Calu3 (cell line): ENCODE results near the gene MRPL4. TPM values are rescaled to one million over a fixed set of nuclear protein-coding genes. Genes with fewer than 3 reads are reported as not detected.
A peak's percentile ranks its signal among the peaks of the same experiment; 100 is the strongest.

ENCODE experiments used
- BruUV-seq: library from RNA; stranded (reverse); fragments of 400-500 nt; replicated peaks from 2 replicates; lab custom pipeline; 2021; lab: Mats Ljungman, UMichigan
- CTCF ChIA-PET: fragments of 300-600 bp; sonication (Branson Sonifier 250); formaldehyde crosslinking; loops from one replicate; lab custom pipeline; 2022; ENCODE audit warnings: antibody characterized with exemption; lab: Charles Lee
- DNase-seq: peaks from one replicate; pipeline ENCODE4 v3.0.0; 2022
- H3K27ac Mint-ChIP-seq: one replicate; pipeline ENCODE4 v1.8.0; 2022; ENCODE audit warnings: mixed read lengths; ENCODE audit not compliant: unreplicated experiment
- H3K27me3 Mint-ChIP-seq: one replicate; pipeline ENCODE4 v1.8.0; 2022; ENCODE audit warnings: mixed read lengths; ENCODE audit not compliant: unreplicated experiment
- H3K36me3 Mint-ChIP-seq: one replicate; pipeline ENCODE4 v1.8.0; 2022; ENCODE audit warnings: mild to moderate bottlenecking, moderate library complexity, mixed read lengths; ENCODE audit not compliant: insufficient read depth, unreplicated experiment
- H3K4me1 Mint-ChIP-seq: one replicate; pipeline ENCODE4 v1.8.0; 2022; ENCODE audit warnings: mild to moderate bottlenecking, low read depth, mixed read lengths; ENCODE audit not compliant: unreplicated experiment
- H3K4me3 Mint-ChIP-seq: one replicate; pipeline ENCODE4 v1.8.0; 2022; ENCODE audit warnings: mild to moderate bottlenecking, low read depth, moderate library complexity, mixed read lengths; ENCODE audit not compliant: unreplicated experiment
- H3K9me3 Mint-ChIP-seq: one replicate; pipeline ENCODE4 v1.8.0; 2022; ENCODE audit warnings: low read depth, mixed read lengths; ENCODE audit not compliant: unreplicated experiment
- CTCF ChIP-seq: fragments of 200-600 bp; IDR thresholded peaks from one replicate; pipeline ENCODE4 v1.8.0; 2022; ENCODE audit warnings: antibody characterized with exemption; ENCODE audit not compliant: unreplicated experiment
- intact Hi-C: fragments of 100-400 bp; cut with micrococcal nuclease; formaldehyde crosslinking; loops from one replicate; pipeline ENCODE4 v1.10.0; 2022; ENCODE audit not compliant: unreplicated experiment
- total RNA-seq: library from RNA; stranded (reverse); gene quantifications from 2 replicates; pipeline ENCODE4 v1.2.3, GENCODE V29; 2022

The MRPL4 gene
- total RNA-seq, 1 experiment from 2014 or later, result 60.4 TPM

DNA sequence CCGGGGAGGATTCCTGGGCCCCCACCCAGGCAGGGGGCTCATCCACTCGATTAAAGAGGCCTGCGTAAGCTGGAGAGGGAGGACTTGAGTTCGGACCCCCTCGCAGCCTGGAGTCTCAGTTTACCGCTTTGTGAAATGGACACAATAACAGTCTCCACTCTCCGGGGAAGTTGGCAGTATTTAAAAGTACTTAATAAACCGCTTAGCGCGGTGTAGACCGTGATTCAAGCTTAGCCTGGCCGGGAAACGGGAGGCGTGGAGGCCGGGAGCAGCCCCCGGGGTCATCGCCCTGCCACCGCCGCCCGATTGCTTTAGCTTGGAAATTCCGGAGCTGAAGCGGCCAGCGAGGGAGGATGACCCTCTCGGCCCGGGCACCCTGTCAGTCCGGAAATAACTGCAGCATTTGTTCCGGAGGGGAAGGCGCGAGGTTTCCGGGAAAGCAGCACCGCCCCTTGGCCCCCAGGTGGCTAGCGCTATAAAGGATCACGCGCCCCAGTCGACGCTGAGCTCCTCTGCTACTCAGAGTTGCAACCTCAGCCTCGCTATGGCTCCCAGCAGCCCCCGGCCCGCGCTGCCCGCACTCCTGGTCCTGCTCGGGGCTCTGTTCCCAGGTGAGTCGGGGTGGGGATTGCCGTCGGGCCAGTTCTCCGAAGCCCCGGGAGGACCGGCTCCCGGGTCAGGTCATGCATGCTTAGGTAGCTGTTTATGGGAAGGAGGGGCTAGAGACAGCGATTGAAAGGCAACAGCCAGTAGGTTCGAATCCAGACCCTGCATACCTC, 18.8 kb downstream of the MRPL4 start, which contains the start of gene ICAM1:
TSS of gene ICAM1 (plus strand) at position 505 of the 779 bp plus-strand sequence. CDS start at position 545, 40 bp downstream.
- CTCF ChIA-PET, result interaction anchor here (0.6 to 3.7 kb wide), 10 partner anchors 9 to 584 kb away, joined by 3 to 40 read pairs (median 4); partner anchors contain the start of gene ICAM4
- H3K27me3 Mint-ChIP-seq, result no peaks in the 10 kb centered on the region
- intact Hi-C loops, result no loop called here
- peak; percentile 78 for DNase-seq
- TSS peak; percentile 96 for BruUV-seq
- H3K27ac Mint-ChIP-seq, result peak within 1 kb of the TSS; percentile 42
- no peak for TF ChIP-seq CTCF
- H3K4me3 Mint-ChIP-seq, result peak within 1 kb of the TSS; percentile 71
- H3K4me1 Mint-ChIP-seq, result peaks cover 23% of the 10 kb centered on the region
- no peaks in the 10 kb centered on the region for H3K9me3 Mint-ChIP-seq
- peaks cover 63% of the 10 kb centered on the region for H3K36me3 Mint-ChIP-seq

DNA sequence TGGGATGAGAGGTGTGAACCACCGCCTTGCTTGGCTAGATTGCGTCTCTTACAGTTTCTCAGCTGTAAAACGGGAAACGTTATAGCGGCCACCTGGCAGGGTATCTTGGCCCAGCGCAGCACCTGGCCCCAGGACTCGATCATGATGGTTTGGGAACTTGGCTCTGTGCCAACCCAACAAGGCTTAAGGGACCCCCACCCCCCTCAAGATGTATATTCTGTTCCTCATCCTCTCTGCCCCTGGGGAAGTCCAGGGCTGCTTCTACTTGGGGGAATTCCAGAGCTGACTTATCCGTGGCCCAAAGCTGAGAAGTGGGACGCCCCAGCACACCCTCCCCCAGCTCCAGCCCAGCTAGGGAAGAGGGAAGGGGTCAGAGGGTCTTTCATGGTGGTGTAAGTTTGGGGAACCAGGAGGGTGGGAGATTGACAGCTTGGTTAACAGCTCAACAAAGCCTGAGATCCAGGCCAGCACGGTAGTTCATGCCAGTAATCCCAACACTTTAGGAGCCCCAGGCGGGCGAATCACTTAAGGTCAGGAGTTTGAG, 19.6 kb downstream of the MRPL4 start:
- peaks cover 68% of the 10 kb centered on the region for H3K36me3 Mint-ChIP-seq
- H3K4me1 Mint-ChIP-seq, result peaks cover 18% of the 10 kb centered on the region
- CTCF ChIA-PET, result interaction anchor here (0.6 to 3.7 kb wide), 7 partner anchors 12 to 189 kb away, joined by 3 to 40 read pairs (median 4); partner anchors contain the start of gene FDX2
- intact Hi-C loops, result no loop called here
- no peak for DNase-seq
- H3K4me3 Mint-ChIP-seq, result peak overlapping the region; percentile 71
- peak overlapping the region; percentile 42 for H3K27ac Mint-ChIP-seq
- H3K27me3 Mint-ChIP-seq, result no peaks in the 10 kb centered on the region
- TF ChIP-seq CTCF, result no peak
- H3K9me3 Mint-ChIP-seq, result no peaks in the 10 kb centered on the region
- BruUV-seq, result TSS peak; percentile 80

GRCh38 chr19:10274589-10274988, 22.6 kb downstream of the MRPL4 start:
- Mint-ChIP-seq H3K4me3 (peak overlapping the region; percentile 24), H3K36me3 (peaks cover 93% of the 10 kb centered on the region), H3K9me3 (no peaks in the 10 kb centered on the region), H3K4me1 (peaks cover 15% of the 10 kb centered on the region), H3K27me3 (no peaks in the 10 kb centered on the region), H3K27ac (no peak overlapping the region)
- DNase-seq, result no peak
- CTCF ChIA-PET, result interaction anchor here (0.7 kb wide), 1 partner anchor 242 kb away, joined by 3 read pairs; no protein-coding TSS in a partner anchor
- no peak for TF ChIP-seq CTCF
- intact Hi-C loops, result no loop called here
- BruUV-seq, result no TSS peak

GRCh38 chr19:10277795-10278589, 26.0 kb downstream of the MRPL4 start:
- no peaks in the 10 kb centered on the region for H3K9me3 Mint-ChIP-seq
- H3K4me1 Mint-ChIP-seq, result peaks cover 15% of the 10 kb centered on the region
- H3K27me3 Mint-ChIP-seq, result no peaks in the 10 kb centered on the region
- no peak overlapping the region for H3K27ac Mint-ChIP-seq
- DNase-seq, result no peak
- no peak overlapping the region for H3K4me3 Mint-ChIP-seq
- CTCF ChIA-PET, result interaction anchor here (0.7 kb wide), 1 partner anchor 299 kb away, joined by 8 read pairs; no protein-coding TSS in a partner anchor
- peaks cover 80% of the 10 kb centered on the region for H3K36me3 Mint-ChIP-seq
- intact Hi-C loops, result no loop called here
- no TSS peak for BruUV-seq
- no peak for TF ChIP-seq CTCF
